GM18868 (cell line): ENCODE results near the gene GAPVD1.

Source experiments
- ATAC-seq: cut with Tn5 transposase; IDR thresholded peaks from one replicate; pipeline ENCODE4 v1.9.1; 2021; ENCODE audit warnings: mild to moderate bottlenecking, moderate library complexity; ENCODE audit not compliant: unreplicated experiment

GAPVD1 gene

DNA sequence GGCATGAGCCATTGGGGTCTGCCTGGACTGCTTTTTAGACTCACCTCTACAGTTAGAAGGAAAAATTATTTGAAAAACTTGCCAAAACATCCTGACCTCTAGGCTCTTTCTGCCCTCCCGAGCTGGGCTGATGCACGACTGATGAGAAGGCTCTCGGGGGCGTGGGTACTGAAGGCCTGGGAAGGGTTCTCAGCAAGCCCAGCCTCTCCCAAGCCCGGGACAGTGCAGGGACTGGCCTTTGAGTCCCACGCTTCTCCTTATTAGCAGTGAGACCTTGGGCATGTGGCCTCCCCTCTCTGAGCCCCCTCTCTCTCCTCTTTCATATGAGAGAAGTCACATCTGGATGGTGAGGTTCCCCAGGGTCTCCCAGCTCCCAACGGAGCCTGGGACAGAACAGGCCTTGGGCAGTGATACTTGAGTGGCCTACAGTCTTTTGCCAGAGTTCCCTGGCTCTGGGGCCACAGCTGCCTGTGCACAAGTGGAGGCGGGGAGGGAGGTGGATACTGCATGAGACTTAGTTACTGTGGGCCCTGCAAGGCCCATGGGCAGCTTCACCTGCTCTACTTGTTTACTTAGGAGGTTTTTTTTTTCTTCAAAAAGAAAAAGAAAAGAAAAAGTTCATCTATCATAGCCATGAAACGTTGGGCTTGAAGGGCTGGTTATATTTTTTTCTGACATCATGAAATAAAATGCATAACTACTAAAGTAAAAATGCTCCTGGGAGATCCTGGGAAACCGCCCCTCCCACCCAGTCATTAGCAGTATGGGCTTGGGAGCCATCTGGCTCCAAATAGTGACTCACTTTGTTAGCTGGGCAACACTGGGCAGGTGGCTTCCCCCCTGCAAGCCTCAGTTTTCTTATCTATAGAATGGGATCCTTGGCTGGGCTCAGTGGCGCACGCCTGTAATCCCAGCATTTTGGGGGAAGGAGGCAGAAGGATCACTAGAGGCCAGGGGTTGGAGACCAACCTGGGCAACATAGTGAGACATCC is 139.4 kb downstream of the GAPVD1 start:
- no peak for ATAC-seq

DNA sequence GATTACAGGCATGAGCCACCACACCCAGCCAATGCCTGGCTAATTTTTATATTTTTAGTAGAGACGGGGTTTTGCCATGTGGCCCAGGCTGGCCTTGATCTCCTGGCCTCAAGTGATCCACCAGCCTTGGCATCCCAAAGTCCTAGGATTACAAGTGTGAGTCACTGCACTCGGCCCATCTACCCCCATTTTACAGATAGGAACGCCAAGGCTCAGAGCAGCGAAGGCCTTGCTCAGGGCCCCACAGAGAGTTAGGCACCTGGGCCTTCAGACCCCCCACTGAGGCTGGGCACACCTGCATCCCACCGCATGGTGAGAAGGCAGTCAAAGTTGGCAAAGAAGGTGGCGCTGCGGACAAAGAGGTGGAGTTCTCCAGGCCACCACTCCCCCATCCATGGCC is 143.1 kb downstream of the GAPVD1 start:
- no peak for ATAC-seq

DNA sequence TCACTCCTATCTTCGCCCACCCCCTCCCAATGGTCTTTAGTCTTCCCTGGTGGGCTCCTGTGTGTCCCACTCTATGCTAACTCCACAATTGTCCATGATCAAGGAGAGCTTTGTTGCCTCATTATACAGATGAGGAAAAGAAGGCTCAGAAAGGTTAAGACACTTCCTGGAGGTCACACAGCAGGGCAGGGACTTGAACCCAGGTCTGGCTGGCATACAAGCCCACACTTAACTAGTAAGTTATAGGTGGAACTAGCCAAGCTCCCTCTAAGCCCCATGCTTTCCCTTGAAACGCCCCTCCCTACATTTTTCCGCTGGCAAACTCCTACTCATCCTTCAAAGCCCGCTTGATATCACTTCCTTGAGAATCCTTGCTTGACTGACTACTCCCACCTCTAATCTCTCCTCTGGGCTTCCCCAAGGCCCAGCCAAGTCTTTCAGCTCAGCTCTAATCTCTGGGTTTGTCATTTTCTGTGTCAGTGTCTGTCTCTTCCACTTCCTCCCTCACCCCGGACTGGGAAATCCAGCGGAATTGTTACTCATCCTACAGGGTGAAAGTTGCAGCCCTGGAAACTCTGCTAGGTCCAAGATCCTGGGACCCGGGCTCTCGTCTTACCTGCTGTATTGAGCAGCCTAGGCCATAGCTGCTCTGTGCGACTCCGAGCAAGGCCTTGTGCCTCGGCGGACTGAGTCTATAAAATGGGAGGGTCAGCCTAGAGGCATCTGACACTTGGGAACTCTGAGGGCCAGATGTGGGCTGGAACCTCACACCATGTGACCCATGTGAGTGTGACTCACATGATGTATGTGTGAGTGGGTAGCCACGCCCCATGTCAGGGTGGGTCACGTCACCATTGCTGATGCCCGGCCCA is 144.5 kb downstream of the GAPVD1 start:
- no peak for ATAC-seq

DNA sequence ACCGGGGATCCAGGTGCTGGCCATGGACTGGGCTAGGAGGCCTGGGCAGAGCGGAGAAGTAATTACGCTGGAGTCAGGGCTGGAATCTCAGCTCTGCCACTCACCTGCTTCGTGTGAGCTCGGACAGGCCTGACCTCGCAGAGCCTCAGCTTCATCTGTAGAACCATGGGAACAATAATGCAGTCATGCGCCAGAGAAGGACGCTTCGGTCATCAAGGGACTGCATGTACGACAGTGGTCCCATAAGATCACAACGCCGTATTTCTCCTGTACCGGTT is 145.1 kb downstream of the GAPVD1 start:
- no peak for ATAC-seq

DNA sequence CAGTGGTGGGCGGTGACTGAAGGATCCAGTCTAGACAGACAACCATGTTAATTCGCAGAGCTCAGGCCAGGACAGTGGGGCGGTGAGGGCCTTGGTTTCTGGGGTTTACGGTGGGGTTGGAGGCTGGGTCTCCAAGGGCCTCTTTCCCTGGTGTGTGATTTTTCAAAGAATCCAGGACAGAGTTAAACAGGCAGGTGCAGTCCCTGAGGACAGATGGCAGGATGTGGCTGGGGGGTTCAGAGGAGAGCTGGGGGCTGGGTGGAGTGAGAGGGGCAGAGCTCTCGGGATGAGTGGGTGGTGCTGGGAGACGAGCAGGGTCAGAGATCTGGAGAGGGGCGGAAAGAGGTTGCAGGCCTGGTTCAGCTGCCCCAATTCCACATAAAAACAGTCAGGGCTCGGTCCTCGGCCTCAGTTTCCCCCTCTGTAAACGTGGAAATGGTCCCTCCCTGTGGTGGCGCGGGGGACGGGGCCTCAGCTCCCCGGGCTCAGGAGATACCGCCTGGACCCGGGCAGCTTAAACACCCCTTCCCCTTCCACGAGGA is 145.9 kb downstream of the GAPVD1 start:
- no peak for ATAC-seq

DNA sequence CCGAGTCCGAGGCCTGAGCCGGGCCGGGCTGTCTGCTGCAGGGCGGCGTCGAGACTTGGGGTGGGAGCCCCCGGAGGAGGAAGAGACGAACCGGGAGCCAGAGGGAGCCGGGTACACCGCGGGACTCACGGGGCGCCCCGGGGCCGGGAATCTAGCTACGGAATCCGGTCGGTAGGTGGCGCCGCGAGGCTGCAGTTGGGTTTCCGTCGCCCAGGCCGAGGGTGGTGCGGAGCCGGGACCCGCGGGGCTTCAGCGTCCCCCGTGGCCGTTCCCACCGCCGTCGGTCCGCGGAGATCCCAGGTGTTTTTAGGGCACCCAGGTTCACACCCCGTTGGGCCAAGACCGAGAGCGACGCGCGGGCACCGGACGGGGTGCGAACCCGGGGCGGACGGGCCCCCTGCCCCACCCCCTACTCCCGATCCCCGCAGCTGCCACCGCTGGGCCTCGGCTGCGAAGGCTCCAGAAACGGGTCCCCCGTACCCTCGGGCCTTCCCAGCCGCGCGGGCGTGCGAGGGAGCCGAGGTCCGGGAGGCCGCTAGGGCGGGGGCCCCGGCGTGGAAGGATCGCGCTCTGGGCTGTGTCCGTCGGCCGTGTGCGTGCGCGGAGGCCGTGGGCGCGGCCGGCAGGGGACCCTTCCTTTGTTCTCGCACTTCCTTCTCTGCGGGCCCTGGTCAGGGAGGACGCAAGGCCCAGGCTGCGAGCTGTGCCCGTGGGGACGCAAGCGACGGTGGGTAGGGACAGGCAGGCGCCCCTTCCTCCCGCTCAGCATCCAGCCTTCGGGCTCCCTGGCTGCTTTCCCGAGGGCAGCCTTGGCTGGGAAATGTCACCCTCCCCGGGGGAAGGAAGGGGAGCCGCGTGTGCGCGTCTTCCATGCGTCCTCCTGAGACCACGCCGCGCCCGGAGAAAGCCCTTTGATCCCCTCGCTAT is 146.6 kb downstream of the GAPVD1 start:
- ATAC-seq: peak; percentile 74

DNA sequence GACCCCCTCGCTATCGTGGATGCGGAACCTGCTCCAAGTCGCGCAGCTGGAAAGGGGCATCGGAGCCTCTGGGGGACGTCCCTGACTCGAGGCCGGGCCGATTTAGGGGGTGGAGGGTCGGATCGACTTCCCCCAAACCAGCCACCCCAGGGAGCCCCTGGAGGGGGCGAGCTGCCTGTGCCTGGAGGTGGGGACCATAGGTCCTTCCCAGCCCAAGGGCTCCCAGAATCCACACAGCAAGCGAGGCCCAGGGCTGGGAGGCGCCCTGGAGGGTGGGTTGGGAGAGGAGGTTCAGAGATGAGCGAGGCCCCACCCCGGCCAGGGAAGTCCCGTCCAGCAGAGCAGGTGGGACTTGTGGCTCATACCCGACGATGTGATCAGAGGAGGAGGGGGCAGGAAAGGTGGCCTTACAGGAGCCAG is 147.6 kb downstream of the GAPVD1 start:
- no peak for ATAC-seq

DNA sequence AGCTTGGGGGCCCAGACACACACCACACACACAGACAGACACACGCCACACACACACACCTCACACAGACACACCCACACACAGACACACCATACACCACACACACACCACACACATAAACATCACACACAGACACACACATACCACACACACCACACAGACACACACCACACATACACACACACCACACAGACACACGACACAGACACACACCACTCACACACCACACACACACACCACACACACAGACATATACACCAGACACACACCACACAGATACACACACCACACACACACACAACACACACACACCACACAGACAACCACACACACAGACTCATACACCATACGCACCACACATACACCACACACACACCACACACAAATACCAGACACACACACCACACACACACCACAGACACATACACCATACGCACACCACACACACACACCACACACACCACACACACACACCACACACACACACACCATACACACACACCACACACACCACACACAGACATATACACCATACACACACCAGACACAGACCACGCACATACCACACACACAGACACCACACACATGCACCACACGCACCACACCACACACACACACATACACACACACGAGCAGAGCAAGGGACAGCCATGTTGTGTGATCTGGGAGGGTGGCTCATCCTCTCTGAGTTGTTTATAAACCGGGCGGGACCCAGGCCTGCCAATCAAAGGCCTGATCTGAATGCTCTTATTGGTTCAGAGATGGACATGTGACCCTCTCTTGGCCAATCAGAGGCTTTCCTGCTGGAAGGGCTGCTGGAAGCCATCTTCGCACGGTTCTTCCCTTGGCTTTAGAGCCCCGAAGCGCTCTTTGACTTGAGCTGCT is 148.3 kb downstream of the GAPVD1 start:
- no peak for ATAC-seq

DNA sequence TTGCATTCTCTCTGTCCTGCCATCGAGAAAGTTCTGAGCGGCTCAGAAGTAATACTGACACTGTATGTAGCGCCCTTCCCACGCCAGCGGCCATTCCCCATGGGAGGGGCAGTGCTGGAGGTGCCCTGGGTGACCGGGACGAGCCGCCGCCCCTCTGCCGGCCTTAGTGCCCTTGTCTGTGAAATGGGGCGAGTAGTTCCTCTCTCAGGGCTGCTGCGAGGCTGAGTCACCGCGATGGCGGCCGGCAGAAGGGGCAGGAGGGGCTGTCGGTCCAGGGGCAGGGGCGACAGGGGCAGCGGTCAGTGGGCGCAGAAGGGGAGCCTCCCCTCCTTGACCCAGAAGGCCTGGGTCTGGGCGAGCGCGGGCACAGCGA is 148.9 kb downstream of the GAPVD1 start:
- no peak for ATAC-seq

DNA sequence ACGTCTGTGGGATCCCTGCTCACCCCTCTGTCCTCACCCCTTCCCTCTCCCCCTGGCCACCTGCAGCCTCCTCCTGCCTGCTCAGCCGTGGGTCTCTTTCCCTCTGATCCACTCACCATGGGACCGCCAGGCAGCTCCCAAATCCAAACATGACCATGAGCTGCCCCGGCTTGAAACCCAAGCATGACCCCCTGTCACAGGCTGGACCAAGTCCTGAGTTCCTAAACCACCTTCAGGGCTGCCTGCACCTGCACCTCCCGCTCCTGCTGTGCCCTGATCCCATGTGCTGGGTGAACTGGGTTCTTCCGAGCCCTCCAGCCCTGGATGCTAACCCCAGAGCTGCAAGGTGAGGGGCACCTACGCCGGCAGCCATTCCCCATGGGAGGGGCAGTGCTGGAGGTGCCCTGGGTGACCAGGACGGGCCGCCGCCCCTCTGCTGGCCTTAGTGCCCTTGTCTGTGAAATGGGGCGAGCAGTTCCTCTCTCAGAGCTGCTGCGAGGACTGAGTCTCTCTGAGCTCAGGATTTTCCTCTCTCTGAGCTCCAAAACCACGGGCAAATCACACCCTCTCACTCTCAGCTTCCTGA is 149.6 kb downstream of the GAPVD1 start:
- ATAC-seq: no peak

DNA sequence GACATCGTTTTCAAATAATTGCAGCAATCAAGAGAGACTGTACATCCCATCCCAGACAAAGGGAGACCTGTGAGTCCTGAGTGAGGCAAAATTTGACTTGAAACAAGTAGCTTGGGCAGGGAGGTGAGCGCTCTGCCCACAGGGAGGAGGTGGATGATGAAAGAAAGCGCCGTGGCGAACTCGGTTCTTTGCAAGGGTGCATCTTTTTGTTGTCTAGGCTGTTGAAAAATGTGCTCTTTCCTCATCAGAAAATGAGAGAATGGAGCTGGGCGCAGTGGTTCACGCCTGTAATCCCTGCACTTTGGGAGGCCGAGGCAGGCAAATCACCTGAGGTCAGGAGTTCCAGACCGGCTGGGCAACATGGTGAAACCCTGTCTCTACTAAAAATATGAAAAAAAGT is 150.5 kb downstream of the GAPVD1 start:
- ATAC-seq: no peak

DNA sequence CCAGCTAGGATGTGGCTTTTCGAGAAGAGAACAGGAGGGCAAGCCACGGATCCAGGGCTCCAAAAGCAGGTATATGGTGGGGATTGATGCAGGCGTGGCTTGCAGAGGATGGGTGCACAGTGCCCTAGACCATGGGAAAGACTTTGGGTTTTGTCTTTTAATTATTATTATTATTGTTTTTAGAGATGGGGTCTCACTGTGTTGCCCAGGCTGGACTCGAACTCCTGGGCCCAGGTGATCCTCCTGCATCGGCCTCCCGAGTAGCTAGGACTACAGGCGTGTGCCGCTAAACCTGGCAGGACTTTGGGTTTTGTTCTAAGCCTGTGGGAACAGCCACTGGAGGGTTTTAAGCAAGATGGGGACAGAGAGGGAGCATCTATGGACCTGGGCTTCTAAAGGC is 152.0 kb downstream of the GAPVD1 start:
- no peak for ATAC-seq

DNA sequence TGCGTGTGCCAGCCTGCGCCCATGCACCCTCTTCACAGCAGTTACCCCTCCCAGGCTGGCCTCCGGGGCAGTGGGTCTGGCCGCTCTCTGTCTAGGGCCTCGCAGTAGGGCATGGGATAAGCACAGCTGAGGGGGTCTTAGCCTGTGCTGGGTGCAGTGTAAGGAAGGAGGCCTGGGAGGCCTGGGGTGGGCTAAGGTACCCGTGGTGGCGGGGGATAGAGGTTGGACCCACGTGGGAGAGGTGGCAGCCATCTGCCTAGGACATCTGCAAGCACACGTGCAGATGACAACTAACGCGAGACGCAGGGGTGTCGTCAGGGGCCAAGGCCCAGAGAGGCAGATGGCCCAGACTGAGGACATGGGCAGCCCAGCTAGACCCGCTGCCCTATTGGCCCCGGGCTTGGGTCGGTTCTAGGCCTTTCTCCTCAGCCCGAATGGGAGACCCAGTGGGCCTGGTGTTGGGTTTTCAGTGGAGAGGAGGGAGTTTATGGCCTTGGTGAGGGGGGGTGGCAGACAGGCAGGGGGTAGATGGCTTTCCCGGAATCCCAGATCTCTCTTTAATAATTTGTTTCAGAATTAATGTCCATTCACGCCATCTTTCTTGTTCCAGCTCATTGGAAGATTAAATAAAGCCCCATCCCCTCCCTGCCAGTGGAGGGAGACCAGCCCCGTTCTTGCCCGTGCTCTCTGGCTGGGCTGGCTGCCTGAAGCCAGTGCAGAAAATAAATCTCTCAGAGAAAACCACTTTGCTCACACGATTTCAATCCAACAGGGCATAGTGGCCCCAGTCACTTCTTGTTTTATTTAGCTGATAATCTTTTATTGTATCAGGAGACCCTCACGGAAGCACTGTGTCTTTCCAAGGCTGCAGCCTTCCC is 154.2 kb downstream of the GAPVD1 start:
- no peak for ATAC-seq

DNA sequence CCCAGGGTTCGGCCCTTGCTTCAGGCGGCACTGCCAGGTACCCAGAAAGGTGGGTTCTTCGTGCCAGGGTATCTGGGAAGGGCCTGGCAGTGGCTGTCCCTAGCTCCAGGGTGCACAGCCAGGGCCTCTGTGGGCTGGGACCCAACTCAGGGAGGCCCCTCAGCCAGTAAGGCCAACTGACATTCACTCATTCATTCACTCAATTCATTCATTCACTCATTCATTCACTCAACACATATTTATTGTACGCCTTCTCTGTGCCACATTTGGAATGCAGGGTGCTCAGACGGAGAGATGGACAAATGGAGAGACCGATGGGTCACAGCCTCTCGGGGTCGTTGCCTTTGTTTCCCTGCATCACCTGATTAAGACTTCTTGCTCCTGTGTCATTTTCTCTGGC is 154.9 kb downstream of the GAPVD1 start:
- no peak for ATAC-seq
